ENCODE data around the gene JADE1.

JADE1 gene

GRCh38 chr4:128810871-128811570 lies 1.5 kb downstream of the JADE1 start:
- peak; percentile 63 to 72 for DNase-seq (ENCODE audit: low read depth in 2 of 2)

- peak; percentile 54 to 63 for DNase-seq (ENCODE audit: low read depth in 2 of 2)
Observed at GRCh38 chr4:128811571-128812441, 2.3 kb downstream of the JADE1 start.

- no peak for DNase-seq (ENCODE audit: low read depth in 2 of 2)
Observed at GRCh38 chr4:128812442-128813235, 3.1 kb downstream of the JADE1 start.

- no peak for DNase-seq (ENCODE audit: low read depth in 2 of 2)
Observed at GRCh38 chr4:128813965-128814364, 4.5 kb downstream of the JADE1 start.

GRCh38 chr4:128818442-128818841 lies 8.9 kb downstream of the JADE1 start:
- DNase-seq (ENCODE audit: low read depth in 2 of 2), result no peak

- DNase-seq (ENCODE audit: low read depth in 2 of 2), result no peak
Observed at GRCh38 chr4:128819082-128819742, 9.7 kb downstream of the JADE1 start.

- no peak for DNase-seq (ENCODE audit: low read depth in 2 of 2)
Observed at GRCh38 chr4:128820671-128821070, 11.2 kb downstream of the JADE1 start.

GRCh38 chr4:128821151-128821550 lies 11.7 kb downstream of the JADE1 start:
- DNase-seq (ENCODE audit: low read depth in 2 of 2), result no peak

- DNase-seq (ENCODE audit: low read depth in 2 of 2), result no peak
Observed at GRCh38 chr4:128823025-128823661, 13.6 kb downstream of the JADE1 start.

- DNase-seq (ENCODE audit: low read depth in 2 of 2), result no peak
Observed at GRCh38 chr4:128825226-128825625, 15.7 kb downstream of the JADE1 start.

GRCh38 chr4:128827296-128827695 lies 17.8 kb downstream of the JADE1 start:
- no peak for DNase-seq (ENCODE audit: low read depth in 2 of 2)

- DNase-seq (ENCODE audit: low read depth in 2 of 2), result no peak
Observed at GRCh38 chr4:128830906-128831503, 21.5 kb downstream of the JADE1 start.

GRCh38 chr4:128831531-128832242 lies 22.2 kb downstream of the JADE1 start:
- no peak for DNase-seq (ENCODE audit: low read depth in 2 of 2)

- no peak for DNase-seq (ENCODE audit: low read depth in 2 of 2)
Observed at GRCh38 chr4:128832243-128832625, 22.7 kb downstream of the JADE1 start.

- DNase-seq (ENCODE audit: low read depth in 2 of 2), result no peak
Observed at GRCh38 chr4:128835498-128836222, 26.2 kb downstream of the JADE1 start.

GRCh38 chr4:128837198-128837597 lies 27.7 kb downstream of the JADE1 start:
- no peak for DNase-seq (ENCODE audit: low read depth in 2 of 2)

GRCh38 chr4:128837679-128838078 lies 28.2 kb downstream of the JADE1 start:
- DNase-seq (ENCODE audit: low read depth in 2 of 2), result no peak

- no peak for DNase-seq (ENCODE audit: low read depth in 2 of 2)
Observed at GRCh38 chr4:128840711-128841318, 31.3 kb downstream of the JADE1 start.

GRCh38 chr4:128841402-128841801 lies 31.9 kb downstream of the JADE1 start:
- DNase-seq (ENCODE audit: low read depth in 2 of 2), result no peak
